ENCODE data around the gene NUP205. TPM values are rescaled to one million over a fixed set of nuclear protein-coding genes. Genes with fewer than 3 reads are reported as not detected.

Gene NUP205
- total RNA-seq, 2 experiments from 2014 or later = 84.8 to 92.7 TPM

DNA sequence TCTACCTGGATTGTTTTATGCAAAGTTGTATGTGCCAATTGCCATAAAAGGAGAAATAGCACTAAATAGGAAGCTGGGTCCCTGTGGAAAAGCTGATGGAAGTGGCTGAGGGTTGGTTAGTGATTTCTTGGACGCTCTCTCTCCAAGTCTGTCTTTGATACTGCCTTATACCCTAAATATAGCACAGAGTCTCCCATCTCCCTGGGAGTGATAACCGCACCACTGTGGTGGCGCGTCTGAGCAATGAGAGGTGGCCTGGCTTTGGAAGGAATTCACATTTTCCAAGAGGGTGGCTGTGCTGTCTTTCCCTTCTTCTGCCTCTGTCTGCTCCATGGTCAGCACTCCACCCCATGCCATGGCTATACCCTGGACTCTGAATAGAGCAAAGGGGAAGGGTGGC, 135.8 kb downstream of the NUP205 start:
- H3K27me3 Mint-ChIP-seq = peaks cover 3% of the 10 kb centered on the region
- H3K36me3 Mint-ChIP-seq = no peaks in the 10 kb centered on the region
- ATAC-seq (ENCODE audit: low read depth) = no peak
- no peak overlapping the region for H3K27ac Mint-ChIP-seq
- no peak for DNase-seq
- H3K4me1 Mint-ChIP-seq = no peaks in the 10 kb centered on the region
- H3K4me3 Mint-ChIP-seq = no peak overlapping the region
- H3K9me3 Mint-ChIP-seq = no peaks in the 10 kb centered on the region
- POLR2A ChIA-PET = no interaction called here

- Mint-ChIP-seq H3K4me3 (no peak overlapping the region), H3K36me3 (peaks cover 3% of the 10 kb centered on the region), H3K9me3 (no peaks in the 10 kb centered on the region), H3K27ac (no peak overlapping the region), H3K27me3 (peaks cover 3% of the 10 kb centered on the region), H3K4me1 (no peaks in the 10 kb centered on the region)
- DNase-seq (no peak), ATAC-seq (ENCODE audit: low read depth) (no peak)
- POLR2A ChIA-PET = no interaction called here
Measured at GRCh38 chr7:135697276-135698049, 139.7 kb downstream of the NUP205 start.

Other genes with a start within 250 kb of the NUP205 start
- 10 to 100 TPM; 24.4 to 25.8 TPM for gene CNOT4, start 47.8 kb upstream of the NUP205 start, total RNA-seq
- 10 to 100 TPM; 23.1 to 23.3 TPM for gene STMP1, start 104.6 kb downstream of the NUP205 start, total RNA-seq
- gene SLC13A4, start 170.3 kb downstream of the NUP205 start, total RNA-seq = not detected
- gene FAM180A, start 190.9 kb downstream of the NUP205 start, total RNA-seq = not detected